ENCODE data around the gene ROR1.

Gene ROR1

GRCh38 chr1:63794354-63794753, 20.5 kb downstream of the ROR1 start:
- Histone ChIP-seq H3K9me3 (ENCODE audit: control insufficient read depth, low read length) (no peaks in the 10 kb centered on the region), H3K27me3 (ENCODE audit: control insufficient read depth, insufficient read depth, low read length) (no peaks in the 10 kb centered on the region), H3K79me2 (peaks cover 19% of the 10 kb centered on the region), H3K4me1 (no peaks in the 10 kb centered on the region), H3K27ac (no peak overlapping the region), H3K4me3 (ENCODE audit: low read depth, low read length) (no peak overlapping the region), H3K9ac (no peak overlapping the region), H3K36me3 (ENCODE audit: control insufficient read depth, insufficient read depth, low read length) (no peaks in the 10 kb centered on the region), H2AFZ (no peak overlapping the region), H3K4me2 (ENCODE audit: low read length) (no peak overlapping the region)
- TF ChIP-seq CTCF (IDR thresholded peaks at IDR 0.05): no peak

DNA sequence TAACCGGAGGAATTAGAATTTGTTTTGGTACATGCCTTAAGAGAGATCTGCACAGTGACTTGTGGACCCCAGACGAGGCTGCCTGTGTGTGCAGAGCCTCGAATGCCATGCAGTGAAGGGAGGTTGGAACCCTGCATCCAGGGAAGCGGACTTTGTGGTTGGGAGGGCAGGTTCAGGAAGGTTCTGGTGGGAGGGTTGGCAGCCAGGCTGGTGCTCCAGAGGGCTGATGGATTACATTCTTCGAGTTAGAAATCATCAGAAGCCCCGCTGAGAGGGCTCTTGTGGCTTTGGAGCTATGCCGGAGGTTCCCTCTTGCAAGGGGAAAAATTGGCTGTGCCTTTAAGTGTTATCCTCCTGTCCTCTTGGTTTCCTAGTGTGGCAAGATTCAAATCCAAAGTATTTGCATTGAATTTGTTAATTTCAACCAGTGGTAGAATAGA, 21.1 kb downstream of the ROR1 start:
- no peaks in the 10 kb centered on the region for H3K36me3 ChIP-seq (ENCODE audit: control insufficient read depth, insufficient read depth, low read length)
- no peaks in the 10 kb centered on the region for H3K4me1 ChIP-seq
- H3K27ac ChIP-seq: no peak overlapping the region
- H3K4me2 ChIP-seq (ENCODE audit: low read length): no peak overlapping the region
- no peak overlapping the region for H3K4me3 ChIP-seq (ENCODE audit: low read depth, low read length)
- peaks cover 19% of the 10 kb centered on the region for H3K79me2 ChIP-seq
- H3K9ac ChIP-seq: no peak overlapping the region
- H2AFZ ChIP-seq: no peak overlapping the region
- no peaks in the 10 kb centered on the region for H3K27me3 ChIP-seq (ENCODE audit: control insufficient read depth, insufficient read depth, low read length)
- no peak for TF ChIP-seq CTCF (IDR thresholded peaks at IDR 0.05)
- no peaks in the 10 kb centered on the region for H3K9me3 ChIP-seq (ENCODE audit: control insufficient read depth, low read length)

- no peak overlapping the region for H2AFZ ChIP-seq
- H3K36me3 ChIP-seq (ENCODE audit: control insufficient read depth, insufficient read depth, low read length): no peaks in the 10 kb centered on the region
- no peak for TF ChIP-seq CTCF (IDR thresholded peaks at IDR 0.05)
- H3K9ac ChIP-seq: no peak overlapping the region
- no peak overlapping the region for H3K27ac ChIP-seq
- H3K9me3 ChIP-seq (ENCODE audit: control insufficient read depth, low read length): no peaks in the 10 kb centered on the region
- peaks cover 19% of the 10 kb centered on the region for H3K79me2 ChIP-seq
- no peak overlapping the region for H3K4me3 ChIP-seq (ENCODE audit: low read depth, low read length)
- H3K4me1 ChIP-seq: no peaks in the 10 kb centered on the region
- no peak overlapping the region for H3K4me2 ChIP-seq (ENCODE audit: low read length)
- H3K27me3 ChIP-seq (ENCODE audit: control insufficient read depth, insufficient read depth, low read length): no peaks in the 10 kb centered on the region
These were observed 21.6 kb downstream of the ROR1 start for GRCh38 chr1:63795455-63795854.

DNA sequence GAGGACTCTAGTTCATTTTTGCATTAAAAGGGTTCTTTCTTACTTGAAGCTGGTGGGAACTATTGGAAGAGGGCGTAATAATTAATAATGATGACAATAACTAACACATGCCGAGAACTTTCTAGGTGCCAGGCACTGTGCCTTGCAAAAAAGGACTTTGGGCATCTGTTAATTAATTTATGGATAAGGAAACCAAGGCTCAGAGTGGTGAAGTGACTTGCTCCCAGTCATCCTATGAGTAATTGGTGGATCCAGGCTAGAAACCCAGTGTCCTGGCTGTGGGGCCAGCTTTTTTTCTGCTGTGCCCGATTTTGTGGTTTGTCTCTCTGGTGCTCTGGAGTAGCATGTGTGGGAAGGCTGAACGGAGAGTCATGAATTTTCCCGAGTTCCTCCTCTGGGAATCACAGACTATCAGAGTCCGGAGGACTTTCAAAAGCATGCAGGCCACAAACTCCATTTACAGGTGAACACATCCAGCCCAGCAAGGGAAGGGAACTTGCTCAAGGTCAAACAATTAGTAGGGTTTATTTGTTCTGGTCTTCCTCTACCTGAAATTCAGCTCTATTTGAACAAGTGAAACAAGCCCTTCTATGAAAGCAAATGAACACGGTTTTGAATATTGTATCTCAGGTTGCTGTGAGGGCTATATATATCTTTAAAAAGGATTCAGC, 23.4 kb downstream of the ROR1 start:
- H3K9ac ChIP-seq: no peak overlapping the region
- no peak overlapping the region for H3K27ac ChIP-seq
- H3K4me3 ChIP-seq (ENCODE audit: low read depth, low read length): no peak overlapping the region
- H3K4me2 ChIP-seq (ENCODE audit: low read length): no peak overlapping the region
- H3K79me2 ChIP-seq: peaks cover 18% of the 10 kb centered on the region
- no peaks in the 10 kb centered on the region for H3K9me3 ChIP-seq (ENCODE audit: control insufficient read depth, low read length)
- H3K27me3 ChIP-seq (ENCODE audit: control insufficient read depth, insufficient read depth, low read length): no peaks in the 10 kb centered on the region
- H2AFZ ChIP-seq: no peak overlapping the region
- no peaks in the 10 kb centered on the region for H3K4me1 ChIP-seq
- no peaks in the 10 kb centered on the region for H3K36me3 ChIP-seq (ENCODE audit: control insufficient read depth, insufficient read depth, low read length)
- TF ChIP-seq CTCF (IDR thresholded peaks at IDR 0.05): no peak

- H3K4me1 ChIP-seq: no peaks in the 10 kb centered on the region
- no peak overlapping the region for H3K27ac ChIP-seq
- no peak overlapping the region for H2AFZ ChIP-seq
- no peaks in the 10 kb centered on the region for H3K36me3 ChIP-seq (ENCODE audit: control insufficient read depth, insufficient read depth, low read length)
- H3K9me3 ChIP-seq (ENCODE audit: control insufficient read depth, low read length): no peaks in the 10 kb centered on the region
- peaks cover 18% of the 10 kb centered on the region for H3K79me2 ChIP-seq
- H3K9ac ChIP-seq: no peak overlapping the region
- TF ChIP-seq CTCF (IDR thresholded peaks at IDR 0.05): no peak
- no peak overlapping the region for H3K4me3 ChIP-seq (ENCODE audit: low read depth, low read length)
- H3K27me3 ChIP-seq (ENCODE audit: control insufficient read depth, insufficient read depth, low read length): no peaks in the 10 kb centered on the region
- H3K4me2 ChIP-seq (ENCODE audit: low read length): no peak overlapping the region
These were observed 24.5 kb downstream of the ROR1 start for GRCh38 chr1:63798284-63798683.

Data from parathyroid adenoma (tissue), 2 donors.